OCI-LY1 (cell line): ENCODE results near the gene CMA1.

ENCODE experiments used
- CTCF ChIP-seq: fragments of 200-600 bp; sonication (generic), shearing (Covaris generic); IDR thresholded peaks from 2 replicates; pipeline ENCODE4 v1.5.1; 2017; ENCODE audit warnings: mild to moderate bottlenecking, antibody characterized with exemption, low read length, moderate library complexity, mixed read lengths
- EZH2 ChIP-seq: fragments of 200-600 bp; sonication (generic), shearing (Covaris generic); IDR thresholded peaks from 2 replicates; pipeline ENCODE4 v1.8.0; 2017; ENCODE audit warnings: borderline replicate concordance, mixed run types, mild to moderate bottlenecking, antibody characterized with exemption, low read length, moderate library complexity, mixed read lengths

GRCh38 chr14:24461336-24461735, 46.7 kb downstream of the CMA1 start:
- no peak for TF ChIP-seq CTCF
- no peak for TF ChIP-seq EZH2
